HepG2 (cell line): ENCODE data around the gene CNPPD1. TPM values are rescaled to one million over a fixed set of nuclear protein-coding genes. Genes with fewer than 3 reads are reported as not detected.

Experiments
- AKAP8 ChIP-seq: sonication (generic); formaldehyde crosslinking; IDR thresholded peaks from 2 replicates; pipeline ENCODE4 v1.5.1; 2020; ENCODE audit warnings: mild to moderate bottlenecking, missing genetic modification reagents
- FOXA1 ChIP-seq, 2 experiments: fragments of 450-650 bp in 1 of 2; sonication (generic) in 1 of 2; formaldehyde crosslinking in 1 of 2; IDR thresholded peaks; 2 replicates each; pipeline versions ENCODE4 v1.4.0 to v1.6.1; 2016 to 2020; ENCODE audit warnings: missing genetic modification reagents in 1 of 2
- FOXA3 ChIP-seq: IDR thresholded peaks from 2 replicates; pipeline ENCODE4 v1.6.1; 2016; ENCODE audit warnings: missing genetic modification reagents, missing compliant biosample characterization
- GPBP1L1 ChIP-seq: sonication (generic); formaldehyde crosslinking; IDR thresholded peaks from 2 replicates; pipeline ENCODE4 v1.5.0; 2020; ENCODE audit warnings: mild to moderate bottlenecking, missing genetic modification reagents
- HES4 ChIP-seq: sonication (generic); formaldehyde crosslinking; IDR thresholded peaks from 2 replicates; pipeline ENCODE4 v1.9.0; 2021; ENCODE audit warnings: mild to moderate bottlenecking, missing genetic modification reagents, borderline replicate concordance
- MED13 ChIP-seq: sonication (generic); formaldehyde crosslinking; IDR thresholded peaks from 2 replicates; pipeline ENCODE4 v1.5.0; 2020; ENCODE audit warnings: missing genetic modification reagents
- NFATC3 ChIP-seq: sonication (generic); formaldehyde crosslinking; IDR thresholded peaks from 2 replicates; pipeline ENCODE4 v1.5.1; 2020; ENCODE audit warnings: mild to moderate bottlenecking, missing genetic modification reagents
- PAF1 ChIP-seq: IDR thresholded peaks from 2 replicates; pipeline ENCODE4 v1.6.1; 2016; ENCODE audit warnings: missing genetic modification reagents, missing compliant biosample characterization
- RARA ChIP-seq: IDR thresholded peaks from 2 replicates; pipeline ENCODE4 v1.6.1; 2016; ENCODE audit warnings: missing genetic modification reagents, missing compliant biosample characterization
- SALL1 ChIP-seq: sonication (generic); formaldehyde crosslinking; IDR thresholded peaks from 2 replicates; pipeline ENCODE4 v1.8.0; 2022; ENCODE audit warnings: mild to moderate bottlenecking, missing genetic modification reagents
- SRY ChIP-seq: sonication (generic); formaldehyde crosslinking; IDR thresholded peaks from 2 replicates; pipeline ENCODE4 v1.8.0; 2022; ENCODE audit warnings: mild to moderate bottlenecking, missing genetic modification reagents
- SSRP1 ChIP-seq: IDR thresholded peaks from 2 replicates; pipeline ENCODE4 v1.6.1; 2016; ENCODE audit warnings: control low read depth
- TBX2 ChIP-seq: sonication (generic); formaldehyde crosslinking; IDR thresholded peaks from 2 replicates; pipeline ENCODE4 v1.5.0; 2020; ENCODE audit warnings: missing genetic modification reagents, mild to moderate bottlenecking, borderline replicate concordance
- U2AF1 ChIP-seq: fragments of 200-400 bp; formaldehyde crosslinking; optimal IDR thresholded peaks from 2 replicates; pipeline ENCODE3; 2017; ENCODE audit warnings: mild to moderate bottlenecking, low read depth, low read length
- ZBTB46 ChIP-seq: sonication (generic); formaldehyde crosslinking; IDR thresholded peaks from 2 replicates; pipeline ENCODE4 v1.4.0; 2020; ENCODE audit warnings: mild to moderate bottlenecking, missing genetic modification reagents, borderline replicate concordance
- ZBTB7B ChIP-seq: sonication (generic); formaldehyde crosslinking; IDR thresholded peaks from 2 replicates; pipeline ENCODE4 v1.4.0; 2020; ENCODE audit warnings: missing genetic modification reagents
- ZGPAT ChIP-seq: IDR thresholded peaks from 2 replicates; pipeline ENCODE4 v1.6.1; 2016; ENCODE audit warnings: mild to moderate bottlenecking
- ZNF225 ChIP-seq: sonication (generic); formaldehyde crosslinking; IDR thresholded peaks from 2 replicates; pipeline ENCODE4 v1.4.0; 2020; ENCODE audit warnings: mild to moderate bottlenecking, missing genetic modification reagents
- ZNF451 ChIP-seq: sonication (generic); formaldehyde crosslinking; IDR thresholded peaks from 2 replicates; pipeline ENCODE4 v1.5.0; 2020; ENCODE audit warnings: mild to moderate bottlenecking, missing genetic modification reagents
- ZNF614 ChIP-seq: IDR thresholded peaks from 2 replicates; pipeline ENCODE4 v1.6.1; 2018; ENCODE audit warnings: missing biosample characterization, missing genetic modification reagents, inconsistent platforms, borderline replicate concordance
- ZNF740 ChIP-seq: sonication (generic); formaldehyde crosslinking; IDR thresholded peaks from 2 replicates; pipeline ENCODE4 v1.4.0; 2020; ENCODE audit warnings: missing genetic modification reagents
- ZNF83 ChIP-seq: sonication (generic); formaldehyde crosslinking; IDR thresholded peaks from 2 replicates; pipeline ENCODE4 v1.4.0; 2020; ENCODE audit warnings: missing genetic modification reagents, mild to moderate bottlenecking, borderline replicate concordance
- polyA plus RNA-seq, 8 experiments: library from polyadenylated mRNA; depleted of rRNA in 3 of 8; stranded (reverse) in 7 of 8; unstranded in 1 of 8; fragments of >200 nt; fragmentation: Illumina TruSeq in 4 of 8; extraction: Trizol in 4 of 8; gene quantifications; 2 replicates each; pipeline versions ENCODE4 v1.2.1 to v1.2.3, GENCODE V29; 2011 to 2016; ENCODE audit warnings: low read depth in 4 of 8, missing spikeins in 1 of 8, mixed read lengths in 1 of 8; ENCODE audit not compliant: insufficient read depth in 1 of 8
- total RNA-seq, 5 experiments: library from RNA; depleted of rRNA; stranded (reverse); fragments of >200 nt; fragmentation: Illumina TruSeq; extraction: Trizol; gene quantifications; 2 replicates each; pipeline ENCODE4 v1.2.3, GENCODE V29; 2016; ENCODE audit warnings: low read depth in 1 of 5

CNPPD1 gene
- total and polyA plus RNA-seq, 2 of the 13 experiments (the other 11 are each of a cell fraction or from before 2014, with no cell fraction given): 35.5 to 49.4 TPM

- TF ChIP-seq TBX2 (CRISPR knock-in tag): peak; percentile 4; the same call in 1 of the 2 replicates
- TF ChIP-seq MED13 (CRISPR knock-in tag): no peak
- peak; percentile 91; the same call in 1 of the 2 replicates for TF ChIP-seq ZNF83
- TF ChIP-seq SRY (CRISPR knock-in tag): peak; percentile 75; the same call in 1 of the 2 replicates
- peak; percentile 3 for TF ChIP-seq U2AF1
- TF ChIP-seq ZNF451: no peak
- no peak for TF ChIP-seq FOXA1 (IDR thresholded peaks at IDR 0.05)
- peak; percentile 75 for TF ChIP-seq FOXA1 (CRISPR knock-in tag; IDR thresholded peaks at IDR 0.05)
- peak; percentile 25; the same call in 1 of the 2 replicates for TF ChIP-seq ZGPAT
- 0 out of 2 replicates have a peak, but pooled peaks have one; percentile 55 for TF ChIP-seq PAF1 (CRISPR knock-in tag)
- TF ChIP-seq ZNF740 (CRISPR knock-in tag): peak; percentile 84; the same call in 1 of the 2 replicates
- TF ChIP-seq RARA (CRISPR knock-in tag): peak; percentile 35; the same call in 1 of the 2 replicates
- TF ChIP-seq GPBP1L1 (CRISPR knock-in tag): no peak
- 0 out of 2 replicates have a peak, but pooled peaks have one; percentile 9 for TF ChIP-seq NFATC3 (CRISPR knock-in tag)
- TF ChIP-seq FOXA3 (CRISPR knock-in tag): 0 out of 2 replicates have a peak, but pooled peaks have one; percentile 11
- peak; percentile 49 for TF ChIP-seq SALL1 (CRISPR knock-in tag)
- TF ChIP-seq ZBTB7B (CRISPR knock-in tag): peak; percentile 16; the same call in 1 of the 2 replicates
- TF ChIP-seq HES4 (CRISPR knock-in tag): 0 out of 2 replicates have a peak, but pooled peaks have one; percentile 57
- peak; percentile 97 for TF ChIP-seq SSRP1
- peak; percentile 53; the same call in 1 of the 2 replicates for TF ChIP-seq ZNF225 (CRISPR knock-in tag)
- 0 out of 2 replicates have a peak, but pooled peaks have one; percentile 13 for TF ChIP-seq AKAP8 (CRISPR knock-in tag)
- TF ChIP-seq ZNF614 (CRISPR knock-in tag): 0 out of 2 replicates have a peak, but pooled peaks have one; percentile 4
- TF ChIP-seq ZBTB46 (CRISPR knock-in tag): no peak
These were observed 30.6 kb upstream of the CNPPD1 start (continued) for GRCh38 chr2:219207134-219207883.
